ENCODE data around the gene TNIK.

Gene TNIK

DNA sequence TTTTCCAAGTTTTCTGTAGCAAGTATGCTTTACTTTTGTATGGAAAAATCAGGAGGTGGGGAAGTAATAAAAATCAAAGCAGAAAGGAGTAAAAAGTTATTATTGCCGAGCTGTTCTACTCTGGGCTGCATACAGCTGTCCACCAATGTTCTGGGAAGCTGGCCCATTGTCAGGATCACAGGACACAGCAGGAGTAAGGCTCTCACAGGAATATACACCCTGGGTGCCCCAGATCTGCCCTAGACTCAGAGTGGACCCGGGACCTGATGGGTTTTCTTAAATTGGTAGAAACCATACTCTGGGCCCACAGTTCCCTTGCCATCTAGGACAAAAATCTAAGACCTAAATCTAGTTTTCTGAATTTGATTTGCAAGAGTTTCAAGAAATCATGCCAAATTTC is 60.4 kb downstream of the TNIK start:
- DNase-seq (ENCODE audit: insufficient read length, low spot score) (no peak), FAIRE-seq (no peak)
- no peak for TF ChIP-seq POLR2AphosphoS5 (IDR thresholded peaks at IDR 0.05; ENCODE audit: low read depth, low read length)
- TF ChIP-seq PAX5 (IDR thresholded peaks at IDR 0.05; ENCODE audit: insufficient read depth, low read length, severe bottlenecking): no peak
- no peak for TF ChIP-seq POLR2A (IDR thresholded peaks at IDR 0.05; ENCODE audit: low read depth, low read length)
- no peak for TF ChIP-seq POU2F2 (IDR thresholded peaks at IDR 0.05; ENCODE audit: low read depth, low read length)
- TF ChIP-seq SPI1 (IDR thresholded peaks at IDR 0.05; ENCODE audit: low read depth, low read length): no peak
- TF ChIP-seq TAF1 (IDR thresholded peaks at IDR 0.05; ENCODE audit: low read depth, low read length): no peak

DNA sequence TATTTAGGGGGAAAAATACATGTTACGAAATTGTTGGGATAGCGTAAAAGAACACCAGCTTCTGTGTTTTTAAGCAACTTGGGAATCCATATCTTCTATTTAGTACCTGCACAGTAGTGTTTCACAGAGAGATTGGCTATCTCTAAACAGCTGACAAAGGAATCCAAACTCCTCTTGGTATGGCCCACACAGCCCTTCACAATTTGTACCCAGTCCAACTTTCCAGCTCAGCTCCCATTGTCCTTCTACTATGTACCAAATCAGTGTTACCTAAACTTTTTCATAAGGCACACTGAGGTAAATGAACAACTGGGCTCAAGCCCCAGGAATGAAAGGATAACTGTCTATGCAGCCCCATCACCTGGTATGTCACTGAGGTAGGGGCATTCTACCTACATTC is 61.9 kb downstream of the TNIK start:
- TF ChIP-seq TAF1 (IDR thresholded peaks at IDR 0.05; ENCODE audit: low read depth, low read length): no peak
- no peak for TF ChIP-seq POU2F2 (IDR thresholded peaks at IDR 0.05; ENCODE audit: low read depth, low read length)
- TF ChIP-seq PAX5 (IDR thresholded peaks at IDR 0.05; ENCODE audit: insufficient read depth, low read length, severe bottlenecking): no peak
- TF ChIP-seq POLR2AphosphoS5 (IDR thresholded peaks at IDR 0.05; ENCODE audit: low read depth, low read length): no peak
- no peak for TF ChIP-seq SPI1 (IDR thresholded peaks at IDR 0.05; ENCODE audit: low read depth, low read length)
- TF ChIP-seq POLR2A (IDR thresholded peaks at IDR 0.05; ENCODE audit: low read depth, low read length): no peak
- no peak for FAIRE-seq
- DNase-seq (ENCODE audit: insufficient read length, low spot score): no peak

DNA sequence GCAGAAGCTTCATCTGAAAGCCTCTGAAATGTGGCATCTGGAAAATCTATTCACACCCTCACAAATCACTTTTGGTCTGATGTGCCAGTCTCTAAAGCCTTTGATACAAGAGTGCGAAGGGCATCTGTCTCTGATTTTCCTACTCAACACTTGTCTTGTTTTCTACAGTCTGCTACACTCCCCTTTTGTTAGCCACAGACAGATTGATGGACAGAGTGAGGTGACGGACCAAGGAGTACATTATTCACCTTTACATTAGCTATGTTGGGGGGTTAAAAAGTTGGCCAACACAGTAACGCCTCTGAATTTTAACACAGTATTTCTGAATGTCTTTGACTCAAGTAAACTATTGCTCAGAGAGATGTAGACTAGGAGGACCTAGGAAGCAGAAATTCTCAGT is 63.1 kb downstream of the TNIK start:
- TF ChIP-seq POLR2A (IDR thresholded peaks at IDR 0.05; ENCODE audit: low read depth, low read length) (no peak), PAX5 (IDR thresholded peaks at IDR 0.05; ENCODE audit: insufficient read depth, low read length, severe bottlenecking) (no peak), TAF1 (IDR thresholded peaks at IDR 0.05; ENCODE audit: low read depth, low read length) (no peak), POU2F2 (IDR thresholded peaks at IDR 0.05; ENCODE audit: low read depth, low read length) (no peak), SPI1 (IDR thresholded peaks at IDR 0.05; ENCODE audit: low read depth, low read length) (no peak), POLR2AphosphoS5 (IDR thresholded peaks at IDR 0.05; ENCODE audit: low read depth, low read length) (no peak)
- FAIRE-seq: no peak
- no peak for DNase-seq (ENCODE audit: insufficient read length, low spot score)

DNA sequence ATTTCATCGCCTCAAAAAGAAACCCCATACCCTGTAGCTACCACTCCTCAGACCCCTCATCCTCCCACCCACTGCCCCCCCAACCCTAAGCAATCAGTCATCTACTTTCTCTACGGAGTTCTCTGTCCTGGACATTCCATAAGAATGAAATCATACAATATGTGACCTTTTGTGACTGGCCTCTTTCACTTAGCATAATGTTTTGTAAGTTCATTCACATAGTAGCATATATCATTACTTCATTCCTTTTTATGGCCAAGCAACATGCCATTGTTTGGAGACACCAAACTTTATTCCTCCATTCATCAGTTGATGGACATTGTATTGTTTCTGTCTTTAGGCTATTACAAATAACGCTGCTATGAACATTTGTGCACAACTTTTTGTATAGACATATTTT is 64.2 kb downstream of the TNIK start:
- no peak for TF ChIP-seq SPI1 (IDR thresholded peaks at IDR 0.05; ENCODE audit: low read depth, low read length)
- no peak for TF ChIP-seq PAX5 (IDR thresholded peaks at IDR 0.05; ENCODE audit: insufficient read depth, low read length, severe bottlenecking)
- TF ChIP-seq POLR2AphosphoS5 (IDR thresholded peaks at IDR 0.05; ENCODE audit: low read depth, low read length): no peak
- no peak for TF ChIP-seq TAF1 (IDR thresholded peaks at IDR 0.05; ENCODE audit: low read depth, low read length)
- no peak for TF ChIP-seq POLR2A (IDR thresholded peaks at IDR 0.05; ENCODE audit: low read depth, low read length)
- no peak for TF ChIP-seq POU2F2 (IDR thresholded peaks at IDR 0.05; ENCODE audit: low read depth, low read length)
- FAIRE-seq: no peak
- DNase-seq (ENCODE audit: insufficient read length, low spot score): no peak

DNA sequence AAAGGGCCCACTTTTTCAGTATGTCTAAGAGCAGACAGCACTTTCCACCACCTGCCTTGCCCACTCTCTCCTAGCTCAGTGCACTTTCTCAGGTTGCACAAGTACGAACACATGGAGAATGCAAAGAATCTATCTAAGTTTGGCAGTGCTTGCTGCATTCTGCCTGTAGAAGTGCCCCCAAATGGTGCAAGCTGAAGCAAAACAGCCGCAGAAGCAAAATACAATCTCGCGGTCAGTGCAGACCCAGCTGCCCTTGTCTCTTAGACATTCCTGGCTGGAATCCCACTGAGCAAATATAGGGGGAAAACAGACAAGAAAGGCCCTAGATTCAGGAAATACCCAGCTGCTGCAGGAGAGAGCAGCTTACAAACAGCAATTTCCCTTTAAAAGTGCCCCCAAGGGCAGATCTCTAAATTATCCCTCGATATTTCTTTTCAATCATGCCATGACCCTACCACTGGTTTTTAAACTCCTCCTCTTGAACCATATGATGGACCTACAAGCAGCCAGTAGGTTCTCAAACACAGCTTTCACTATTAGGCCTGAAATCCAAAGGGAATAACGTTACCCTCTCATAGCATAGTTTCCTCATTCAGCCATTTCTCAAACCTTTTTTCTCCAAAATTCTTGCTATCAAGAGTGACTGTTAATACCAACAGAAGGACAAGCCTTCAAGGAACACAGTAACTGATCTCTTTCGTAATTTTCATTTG is 67.0 kb downstream of the TNIK start:
- DNase-seq (ENCODE audit: insufficient read length, low spot score): no peak
- FAIRE-seq: no peak
- TF ChIP-seq PAX5 (IDR thresholded peaks at IDR 0.05; ENCODE audit: insufficient read depth, low read length, severe bottlenecking): no peak

DNA sequence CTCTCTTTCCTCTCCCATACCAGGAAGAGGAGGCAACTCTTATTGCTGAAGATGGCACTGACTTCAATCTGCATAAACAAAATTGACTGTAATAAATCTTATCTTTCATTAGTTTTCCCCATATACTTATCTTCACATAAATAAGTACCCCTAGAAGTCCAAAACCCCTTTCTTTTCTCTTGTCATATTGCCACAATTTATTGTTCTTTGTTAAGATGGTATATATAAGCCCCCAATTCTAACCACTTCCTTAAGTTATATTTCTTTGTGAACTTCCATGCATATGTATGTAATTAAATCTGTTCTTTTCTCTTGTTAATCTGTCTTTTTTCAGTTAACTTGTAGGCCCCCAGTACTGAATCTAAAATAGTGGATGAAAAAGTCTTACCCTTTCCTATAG is 68.8 kb downstream of the TNIK start:
- TF ChIP-seq POLR2A (IDR thresholded peaks at IDR 0.05; ENCODE audit: low read depth, low read length): no peak
- TF ChIP-seq PAX5 (IDR thresholded peaks at IDR 0.05; ENCODE audit: insufficient read depth, low read length, severe bottlenecking): no peak
- no peak for TF ChIP-seq POU2F2 (IDR thresholded peaks at IDR 0.05; ENCODE audit: low read depth, low read length)
- no peak for TF ChIP-seq POLR2AphosphoS5 (IDR thresholded peaks at IDR 0.05; ENCODE audit: low read depth, low read length)
- no peak for TF ChIP-seq TAF1 (IDR thresholded peaks at IDR 0.05; ENCODE audit: low read depth, low read length)
- TF ChIP-seq SPI1 (IDR thresholded peaks at IDR 0.05; ENCODE audit: low read depth, low read length): no peak
- DNase-seq (ENCODE audit: insufficient read length, low spot score): no peak
- no peak for FAIRE-seq

DNA sequence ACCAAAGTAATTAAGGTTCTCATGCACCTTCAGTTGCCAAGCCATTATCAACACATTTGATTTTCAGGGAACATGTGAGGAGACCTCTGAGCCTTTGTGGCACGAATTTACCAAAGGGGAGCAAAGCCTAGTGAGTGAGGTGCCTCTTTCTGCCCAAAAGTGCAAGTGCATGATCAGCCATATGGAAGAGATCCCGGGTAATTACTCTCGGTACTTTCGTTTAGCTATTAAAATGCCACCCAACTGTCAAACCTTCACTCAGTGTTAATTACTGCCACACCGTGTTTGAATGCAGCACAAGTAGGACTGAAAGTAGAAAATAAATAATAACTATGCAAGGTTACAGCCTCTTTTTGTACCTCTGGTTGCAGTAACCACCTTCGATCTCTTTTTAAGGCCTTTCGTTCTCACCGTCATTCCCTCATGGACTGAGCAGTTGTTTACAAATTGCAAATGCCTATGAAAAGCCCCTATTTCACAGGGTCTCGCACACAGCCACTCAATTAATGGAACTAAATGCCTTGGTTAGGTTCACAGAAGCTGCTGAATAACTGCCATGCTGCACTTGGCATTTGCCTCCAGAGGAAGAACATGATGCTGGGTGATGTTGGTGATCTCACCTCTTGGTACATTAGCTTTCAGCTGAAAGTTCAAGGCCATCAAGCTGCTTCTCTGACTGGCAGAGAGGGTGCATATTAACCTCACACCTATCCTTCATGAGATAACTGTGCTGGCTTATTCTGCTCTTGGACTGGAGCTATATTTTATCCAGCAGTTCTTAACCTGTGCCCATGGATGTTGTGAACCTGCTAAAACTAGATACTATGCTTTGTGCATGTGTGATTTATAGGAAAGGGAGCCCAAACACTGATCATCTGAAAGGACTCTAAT is 69.9 kb downstream of the TNIK start:
- FAIRE-seq (peak; percentile 58), DNase-seq (ENCODE audit: insufficient read length, low spot score) (no peak)
- TF ChIP-seq SPI1 (IDR thresholded peaks at IDR 0.05; ENCODE audit: low read depth, low read length): no peak
- no peak for TF ChIP-seq POU2F2 (IDR thresholded peaks at IDR 0.05; ENCODE audit: low read depth, low read length)
- TF ChIP-seq TAF1 (IDR thresholded peaks at IDR 0.05; ENCODE audit: low read depth, low read length): no peak
- TF ChIP-seq POLR2A (IDR thresholded peaks at IDR 0.05; ENCODE audit: low read depth, low read length): no peak
- no peak for TF ChIP-seq POLR2AphosphoS5 (IDR thresholded peaks at IDR 0.05; ENCODE audit: low read depth, low read length)
- TF ChIP-seq PAX5 (IDR thresholded peaks at IDR 0.05; ENCODE audit: insufficient read depth, low read length, severe bottlenecking): no peak

DNA sequence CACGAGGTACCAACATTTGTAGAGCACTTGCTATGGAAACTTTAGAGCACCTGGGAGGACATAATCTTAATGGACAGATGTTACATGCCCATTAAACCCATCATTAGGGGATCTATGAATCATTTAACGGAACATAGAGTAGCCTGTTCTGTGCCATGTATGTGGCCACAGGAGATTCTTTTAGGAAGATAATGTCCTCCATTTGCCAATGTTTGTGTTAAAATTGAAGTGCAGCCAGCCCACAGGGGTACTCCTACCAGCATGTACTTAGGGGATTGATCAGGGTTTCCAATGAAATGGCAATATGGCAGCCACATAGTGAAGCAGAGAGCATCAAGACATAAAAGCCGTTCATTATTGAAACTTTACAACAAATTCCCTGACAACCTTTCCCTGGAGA is 70.7 kb downstream of the TNIK start:
- no peak for FAIRE-seq
- DNase-seq (ENCODE audit: insufficient read length, low spot score): no peak
- TF ChIP-seq POLR2AphosphoS5 (IDR thresholded peaks at IDR 0.05; ENCODE audit: low read depth, low read length) (no peak), POU2F2 (IDR thresholded peaks at IDR 0.05; ENCODE audit: low read depth, low read length) (no peak), PAX5 (IDR thresholded peaks at IDR 0.05; ENCODE audit: insufficient read depth, low read length, severe bottlenecking) (no peak), TAF1 (IDR thresholded peaks at IDR 0.05; ENCODE audit: low read depth, low read length) (no peak), POLR2A (IDR thresholded peaks at IDR 0.05; ENCODE audit: low read depth, low read length) (no peak), SPI1 (IDR thresholded peaks at IDR 0.05; ENCODE audit: low read depth, low read length) (no peak)

DNA sequence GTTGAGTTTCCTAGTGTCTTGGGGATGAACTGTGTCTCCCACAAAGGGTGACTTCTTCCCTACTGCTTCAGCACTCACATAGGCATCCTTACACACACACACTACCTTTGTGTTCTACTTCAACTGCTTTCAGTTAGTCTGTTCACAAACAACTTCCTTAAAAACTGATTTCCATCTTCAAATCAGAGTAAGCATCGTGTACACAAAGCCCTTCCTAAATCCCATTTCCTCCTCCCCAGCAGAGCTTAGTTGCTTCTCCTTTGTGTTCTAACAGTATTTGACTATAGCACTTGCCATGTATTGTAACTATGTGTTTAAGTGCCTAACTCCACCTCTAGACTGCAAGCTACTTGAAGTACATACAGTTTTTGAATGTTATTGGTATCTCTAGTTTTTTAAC is 71.7 kb downstream of the TNIK start:
- peak; percentile 16 for FAIRE-seq
- DNase-seq (ENCODE audit: insufficient read length, low spot score): no peak
- no peak for TF ChIP-seq SPI1 (IDR thresholded peaks at IDR 0.05; ENCODE audit: low read depth, low read length)
- TF ChIP-seq PAX5 (IDR thresholded peaks at IDR 0.05; ENCODE audit: insufficient read depth, low read length, severe bottlenecking): no peak
- no peak for TF ChIP-seq POU2F2 (IDR thresholded peaks at IDR 0.05; ENCODE audit: low read depth, low read length)
- TF ChIP-seq POLR2A (IDR thresholded peaks at IDR 0.05; ENCODE audit: low read depth, low read length): no peak
- no peak for TF ChIP-seq TAF1 (IDR thresholded peaks at IDR 0.05; ENCODE audit: low read depth, low read length)
- no peak for TF ChIP-seq POLR2AphosphoS5 (IDR thresholded peaks at IDR 0.05; ENCODE audit: low read depth, low read length)

All from GM12891 (cell line).